ENCODE results near the gene ADGRF3.
"Not testable (repeated sequence)": the region's sequence is repeated elsewhere in the genome, so short reads cannot be mapped to it uniquely, and the experiment has no call there.

The ADGRF3 gene

GRCh38 chr2:26346454-26347053 is at the start of gene ADGRF3:
Gene ADGRF3, minus strand, starts transcription at chr2:26346789. Its CDS starts 555 bp downstream, at chr2:26346234.
- DNase-seq (ENCODE audit: low read depth), result peak; percentile 13

- DNase-seq (ENCODE audit: low read depth), result no peak
Observed at GRCh38 chr2:26395394-26395793, 48.8 kb upstream of the ADGRF3 start.

GRCh38 chr2:26394694-26395093 is 48.1 kb upstream of the ADGRF3 start:
- DNase-seq (ENCODE audit: low read depth), result no peak

GRCh38 chr2:26387189-26387588 is 40.6 kb upstream of the ADGRF3 start:
- no peak for DNase-seq (ENCODE audit: low read depth)

- DNase-seq (ENCODE audit: low read depth), result no peak
Observed at GRCh38 chr2:26384597-26384996, 38.0 kb upstream of the ADGRF3 start.

- DNase-seq (ENCODE audit: low read depth), result no peak
Observed at GRCh38 chr2:26384183-26384582, 37.6 kb upstream of the ADGRF3 start.

GRCh38 chr2:26382564-26382963 is 36.0 kb upstream of the ADGRF3 start:
- DNase-seq (ENCODE audit: low read depth), result no peak

- DNase-seq (ENCODE audit: low read depth), result no peak
Observed at GRCh38 chr2:26380281-26380680, 33.7 kb upstream of the ADGRF3 start.

- no peak for DNase-seq (ENCODE audit: low read depth)
Observed at GRCh38 chr2:26376799-26377198, 30.2 kb upstream of the ADGRF3 start.

GRCh38 chr2:26370909-26371308 is 24.3 kb upstream of the ADGRF3 start:
- DNase-seq (ENCODE audit: low read depth), result not testable (repeated sequence)

- DNase-seq (ENCODE audit: low read depth), result not testable (repeated sequence)
Observed at GRCh38 chr2:26369664-26370063, 23.1 kb upstream of the ADGRF3 start.

- no peak for DNase-seq (ENCODE audit: low read depth)
Observed at GRCh38 chr2:26366957-26367356, 20.4 kb upstream of the ADGRF3 start.

- DNase-seq (ENCODE audit: low read depth), result no peak
Observed at GRCh38 chr2:26364669-26365068, 18.1 kb upstream of the ADGRF3 start.

GRCh38 chr2:26363958-26364357 is 17.4 kb upstream of the ADGRF3 start:
- DNase-seq (ENCODE audit: low read depth), result no peak

- peak; percentile 24 for DNase-seq (ENCODE audit: low read depth)
Observed at GRCh38 chr2:26363323-26363722, 16.7 kb upstream of the ADGRF3 start.

GRCh38 chr2:26359886-26360473 is 13.4 kb upstream of the ADGRF3 start:
- DNase-seq (ENCODE audit: low read depth), result no peak

- DNase-seq (ENCODE audit: low read depth), result peak; percentile 20
Observed at GRCh38 chr2:26356771-26357170, 10.2 kb upstream of the ADGRF3 start.

- no peak for DNase-seq (ENCODE audit: low read depth)
Observed at GRCh38 chr2:26356111-26356510, 9.5 kb upstream of the ADGRF3 start.

- DNase-seq (ENCODE audit: low read depth), result peak; percentile 93
Observed at GRCh38 chr2:26355038-26355995, 8.7 kb upstream of the ADGRF3 start.

- not testable (repeated sequence) for DNase-seq (ENCODE audit: low read depth)
Observed at GRCh38 chr2:26354469-26354868, 7.9 kb upstream of the ADGRF3 start.

- DNase-seq (ENCODE audit: low read depth), result peak; percentile 45
Observed at GRCh38 chr2:26352892-26353291, 6.3 kb upstream of the ADGRF3 start.

GRCh38 chr2:26351375-26352090 is 4.9 kb upstream of the ADGRF3 start:
- DNase-seq (ENCODE audit: low read depth), result no peak
